ENCODE results near the gene ECM1.
A peak's percentile ranks its signal among the peaks of the same experiment; 100 is the strongest.

The ECM1 gene

GRCh38 chr1:150562446-150563339 is 54.8 kb downstream of the ECM1 start:
- TF ChIP-seq CTCF (IDR thresholded peaks at IDR 0.05; ENCODE audit: low read depth, low read length), result no peak

More at GRCh38 chr1:150562446-150563339, 54.8 kb downstream of the ECM1 start:
- peak overlapping the region; percentile 65 for H3K4me3 ChIP-seq (ENCODE audit: low read depth, low read length)

Measured in WI38 (cell line).